ENCODE results near the gene HAUS8. TPM values are rescaled to one million over a fixed set of nuclear protein-coding genes. Genes with fewer than 3 reads are reported as not detected.

HAUS8 gene
- total RNA-seq, 1 experiment from 2014 or later: 30.8 TPM

DNA sequence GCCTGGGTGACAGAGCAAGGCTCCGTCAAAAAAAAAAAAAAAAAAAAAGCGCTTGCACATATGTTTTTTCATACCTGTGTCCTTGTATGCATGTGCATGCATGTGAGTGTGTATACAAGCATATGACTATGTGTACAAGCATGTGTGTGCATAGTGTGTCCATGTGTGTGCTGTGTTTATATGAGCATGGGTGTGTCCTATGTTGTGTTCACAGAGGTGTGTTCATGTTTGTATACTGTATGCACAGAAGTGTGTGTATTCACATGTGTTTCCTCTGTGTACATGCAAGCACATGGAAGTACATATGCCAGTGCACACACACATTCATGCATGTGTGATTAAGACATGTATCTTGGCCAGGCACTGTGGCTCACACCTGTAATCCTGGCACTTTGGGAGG, 17.4 kb upstream of the HAUS8 start:
- Histone ChIP-seq H3K27me3 (ENCODE audit: insufficient read depth, low read depth) (no peaks in the 10 kb centered on the region), H3K4me2 (no peak overlapping the region), H2AFZ (no peak overlapping the region), H3K36me3 (ENCODE audit: low read depth) (no peaks in the 10 kb centered on the region), H3K9me2 (ENCODE audit: insufficient read depth) (no peaks in the 10 kb centered on the region), H3K9me3 (ENCODE audit: insufficient read depth, low read depth) (no peaks in the 10 kb centered on the region), H3K4me1 (replicated peaks; ENCODE audit: insufficient read depth) (peaks cover 10% of the 10 kb centered on the region), H3K27ac (no peak overlapping the region), H3K4me3 (no peak overlapping the region), H4K20me1 (ENCODE audit: insufficient read depth) (peaks cover 4% of the 10 kb centered on the region; the same call in 1 of the 2 replicates), H3K79me2 (ENCODE audit: low read depth) (peaks cover 88% of the 10 kb centered on the region), H3F3A (ENCODE audit: insufficient read depth, low read depth) (peaks cover 41% of the 10 kb centered on the region)
- ChIA-PET POLR2A (ENCODE audit: unreplicated experiment) (no interaction called here), CTCF (interaction anchor here (0.6 kb wide), 1 partner anchor 381 kb away, joined by 4 read pairs; no protein-coding TSS in a partner anchor)
- intact Hi-C loops (cut with micrococcal nuclease; ENCODE audit: unreplicated experiment): no loop called here
- peak in 1 of 2 experiments; percentile 27 for DNase-seq
- TF ChIP-seq, protein P1, sequence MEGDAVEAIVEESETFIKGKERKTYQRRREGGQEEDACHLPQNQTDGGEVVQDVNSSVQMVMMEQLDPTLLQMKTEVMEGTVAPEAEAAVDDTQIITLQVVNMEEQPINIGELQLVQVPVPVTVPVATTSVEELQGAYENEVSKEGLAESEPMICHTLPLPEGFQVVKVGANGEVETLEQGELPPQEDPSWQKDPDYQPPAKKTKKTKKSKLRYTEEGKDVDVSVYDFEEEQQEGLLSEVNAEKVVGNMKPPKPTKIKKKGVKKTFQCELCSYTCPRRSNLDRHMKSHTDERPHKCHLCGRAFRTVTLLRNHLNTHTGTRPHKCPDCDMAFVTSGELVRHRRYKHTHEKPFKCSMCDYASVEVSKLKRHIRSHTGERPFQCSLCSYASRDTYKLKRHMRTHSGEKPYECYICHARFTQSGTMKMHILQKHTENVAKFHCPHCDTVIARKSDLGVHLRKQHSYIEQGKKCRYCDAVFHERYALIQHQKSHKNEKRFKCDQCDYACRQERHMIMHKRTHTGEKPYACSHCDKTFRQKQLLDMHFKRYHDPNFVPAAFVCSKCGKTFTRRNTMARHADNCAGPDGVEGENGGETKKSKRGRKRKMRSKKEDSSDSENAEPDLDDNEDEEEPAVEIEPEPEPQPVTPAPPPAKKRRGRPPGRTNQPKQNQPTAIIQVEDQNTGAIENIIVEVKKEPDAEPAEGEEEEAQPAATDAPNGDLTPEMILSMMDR (conservative IDR thresholded peaks at IDR 0.05): no peak
- TF ChIP-seq EZH2 (IDR thresholded peaks at IDR 0.05; ENCODE audit: low read depth): no peak
- BruUV-seq (replicated peaks): no TSS peak

DNA sequence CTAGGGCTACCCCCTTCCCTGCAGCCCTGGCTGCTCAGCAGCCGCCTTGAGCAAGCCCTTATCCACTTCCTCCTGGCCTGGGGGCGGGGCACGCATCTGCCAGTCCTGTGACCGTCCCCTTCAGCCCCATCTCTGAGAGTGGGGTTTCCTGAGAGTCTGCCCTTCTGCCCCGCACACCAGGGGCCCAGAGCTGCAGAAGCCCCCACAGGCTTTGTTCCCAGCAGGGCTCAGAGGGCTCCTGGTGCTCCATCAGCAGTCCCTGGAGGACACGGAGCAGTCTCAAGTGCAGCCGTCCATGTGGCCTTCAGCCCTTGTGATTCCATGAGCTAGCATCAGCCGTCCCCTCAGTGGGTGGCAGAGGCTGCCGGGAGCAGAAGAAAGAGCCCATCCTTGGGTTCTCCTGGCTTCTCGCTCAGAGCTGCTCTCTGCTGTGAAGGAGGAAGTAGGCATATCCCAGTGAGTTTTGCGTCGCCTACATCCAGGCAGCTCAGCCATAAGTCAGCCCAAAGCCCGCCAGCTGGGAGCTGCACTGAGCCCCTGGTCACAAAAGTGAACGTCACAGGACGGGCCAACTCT, 16.6 kb upstream of the HAUS8 start:
- H3K9me3 ChIP-seq (ENCODE audit: insufficient read depth, low read depth): no peaks in the 10 kb centered on the region
- no peaks in the 10 kb centered on the region for H3K9me2 ChIP-seq (ENCODE audit: insufficient read depth)
- peaks cover 4% of the 10 kb centered on the region; the same call in 1 of the 2 replicates for H4K20me1 ChIP-seq (ENCODE audit: insufficient read depth)
- no TSS peak for BruUV-seq (replicated peaks)
- H3K36me3 ChIP-seq (ENCODE audit: low read depth): no peaks in the 10 kb centered on the region
- no peak for TF ChIP-seq EZH2 (IDR thresholded peaks at IDR 0.05; ENCODE audit: low read depth)
- TF ChIP-seq, protein P1 (conservative IDR thresholded peaks at IDR 0.05): no peak
- no peak overlapping the region for H2AFZ ChIP-seq
- H3F3A ChIP-seq (ENCODE audit: insufficient read depth, low read depth): peaks cover 33% of the 10 kb centered on the region; the same call in 1 of the 2 replicates
- POLR2A ChIA-PET (ENCODE audit: unreplicated experiment): no interaction called here
- no peaks in the 10 kb centered on the region for H3K27me3 ChIP-seq (ENCODE audit: insufficient read depth, low read depth)
- CTCF ChIA-PET: no interaction called here
- no peak overlapping the region for H3K4me2 ChIP-seq
- no peak overlapping the region for H3K27ac ChIP-seq
- H3K4me1 ChIP-seq (replicated peaks; ENCODE audit: insufficient read depth): peaks cover 2% of the 10 kb centered on the region
- peaks cover 88% of the 10 kb centered on the region for H3K79me2 ChIP-seq (ENCODE audit: low read depth)
- H3K4me3 ChIP-seq: no peak overlapping the region
- DNase-seq: peak in 1 of 2 experiments; percentile 31
- intact Hi-C loops (cut with micrococcal nuclease; ENCODE audit: unreplicated experiment): no loop called here

DNA sequence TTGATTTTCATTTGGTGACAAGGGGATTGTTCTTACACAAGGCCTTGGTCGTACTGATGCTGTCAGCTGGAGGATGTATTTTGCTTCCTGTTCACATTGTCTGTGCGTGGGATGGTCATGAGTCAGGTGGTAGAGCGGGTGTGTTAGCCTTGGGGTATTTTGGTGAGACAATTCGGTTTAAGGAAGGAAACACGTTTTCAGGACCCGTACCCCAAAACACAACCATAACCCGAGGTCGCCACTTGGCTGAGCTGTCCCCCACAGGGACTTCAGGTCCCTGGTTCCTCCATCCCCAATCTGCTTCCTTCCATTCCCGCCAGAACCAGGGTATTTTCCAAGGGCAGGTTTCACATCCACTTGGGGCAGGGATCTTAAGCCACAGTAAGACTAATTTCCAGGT, 15.3 kb upstream of the HAUS8 start:
- no peaks in the 10 kb centered on the region for H3K9me2 ChIP-seq (ENCODE audit: insufficient read depth)
- no peaks in the 10 kb centered on the region for H3K9me3 ChIP-seq (ENCODE audit: insufficient read depth, low read depth)
- no peak overlapping the region for H3K4me2 ChIP-seq
- intact Hi-C loops (cut with micrococcal nuclease; ENCODE audit: unreplicated experiment): no loop called here
- no peak overlapping the region for H3K27ac ChIP-seq
- POLR2A ChIA-PET (ENCODE audit: unreplicated experiment): no interaction called here
- no peak for DNase-seq
- H4K20me1 ChIP-seq (ENCODE audit: insufficient read depth): peaks cover 4% of the 10 kb centered on the region; the same call in 1 of the 2 replicates
- H3K79me2 ChIP-seq (ENCODE audit: low read depth): peaks cover 89% of the 10 kb centered on the region
- CTCF ChIA-PET: interaction anchor here (0.6 kb wide), 1 partner anchor 124 kb away, joined by 3 read pairs; no protein-coding TSS in a partner anchor
- no peaks in the 10 kb centered on the region for H3K27me3 ChIP-seq (ENCODE audit: insufficient read depth, low read depth)
- H3F3A ChIP-seq (ENCODE audit: insufficient read depth, low read depth): peaks cover 25% of the 10 kb centered on the region; the same call in 1 of the 2 replicates
- H3K4me1 ChIP-seq (replicated peaks; ENCODE audit: insufficient read depth): no peaks in the 10 kb centered on the region
- no peaks in the 10 kb centered on the region for H3K36me3 ChIP-seq (ENCODE audit: low read depth)
- H2AFZ ChIP-seq: no peak overlapping the region
- no peak overlapping the region for H3K4me3 ChIP-seq
- no TSS peak for BruUV-seq (replicated peaks)
- TF ChIP-seq EZH2 (IDR thresholded peaks at IDR 0.05; ENCODE audit: low read depth): no peak
- TF ChIP-seq, protein P1 (conservative IDR thresholded peaks at IDR 0.05): no peak
